CD4-positive, alpha-beta T cell treated with Interleukin-4 for 4 hours (primary cell): ENCODE measurements around the gene COMT.
"Not testable (repeated sequence)": the region's sequence is repeated elsewhere in the genome, so short reads cannot be mapped to it uniquely, and the experiment has no call there.

Experiments
- DNase-seq: peaks from one replicate; pipeline ENCODE4 v3.0.0-alpha.2; 2020

The COMT gene

GRCh38 chr22:19929586-19930550 lies 11.7 kb upstream of the COMT start:
- no peak for DNase-seq

- no peak for DNase-seq
These were observed 10.8 kb upstream of the COMT start for GRCh38 chr22:19930551-19931486.

DNA sequence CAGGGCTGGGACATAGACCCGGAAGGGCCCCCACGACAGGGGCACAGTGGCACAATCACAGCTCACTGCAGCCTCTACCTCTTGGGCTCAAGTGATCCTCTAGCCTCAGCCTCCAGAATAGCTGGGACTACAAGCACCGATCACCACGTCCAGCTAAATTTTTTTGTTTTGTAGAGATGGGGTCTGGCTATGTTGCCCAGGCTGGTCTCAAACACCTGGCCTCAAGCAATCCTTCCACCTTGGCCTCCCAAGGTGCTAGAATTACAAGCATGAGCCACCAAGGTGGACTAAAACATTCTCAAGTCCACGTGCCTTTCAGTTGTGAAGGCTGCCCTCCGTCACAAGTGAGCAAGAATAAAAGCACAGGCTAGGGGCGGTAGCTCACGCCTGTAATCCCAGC lies 10.1 kb upstream of the COMT start:
- DNase-seq, result no peak

DNA sequence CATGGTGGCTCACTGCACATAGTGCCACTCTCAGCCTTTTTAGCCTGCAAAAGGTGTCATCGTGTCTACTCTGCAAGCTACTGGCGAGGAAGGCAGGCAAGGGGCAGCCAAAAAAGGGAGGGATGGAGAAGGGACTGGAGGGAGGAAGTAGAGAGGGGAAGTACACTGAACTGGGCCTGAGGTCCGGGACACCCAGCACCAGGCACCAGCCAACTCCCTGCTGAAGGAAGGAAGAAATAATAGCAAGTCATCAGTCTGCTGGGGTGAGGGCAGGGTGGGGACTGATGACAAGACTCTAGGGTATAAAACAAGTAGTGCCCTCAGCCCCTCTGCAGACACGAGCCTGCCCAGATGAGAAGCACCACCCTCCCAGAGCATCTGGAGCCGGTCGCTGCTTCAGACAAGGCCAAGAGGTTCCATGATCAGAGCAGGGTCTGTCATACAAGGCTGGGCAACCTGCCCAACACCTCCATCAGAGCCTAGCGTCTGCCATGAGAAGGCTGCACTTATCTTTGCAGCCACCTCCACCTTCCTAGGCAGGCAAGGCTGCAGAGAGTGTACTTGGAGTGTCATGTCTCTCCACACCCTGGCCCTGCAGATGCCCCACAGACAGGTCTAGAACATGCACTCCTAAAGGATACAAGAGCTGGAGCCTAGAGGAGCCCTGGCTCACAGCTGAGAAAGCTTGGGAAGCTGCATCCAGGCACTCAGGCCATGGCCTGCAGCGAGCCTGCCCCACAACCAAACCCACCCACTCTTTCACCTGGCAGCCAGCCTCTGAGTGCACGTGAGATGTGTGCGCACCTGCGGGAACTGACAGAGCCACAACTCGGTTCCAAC lies 9.0 kb upstream of the COMT start:
- no peak for DNase-seq

DNA sequence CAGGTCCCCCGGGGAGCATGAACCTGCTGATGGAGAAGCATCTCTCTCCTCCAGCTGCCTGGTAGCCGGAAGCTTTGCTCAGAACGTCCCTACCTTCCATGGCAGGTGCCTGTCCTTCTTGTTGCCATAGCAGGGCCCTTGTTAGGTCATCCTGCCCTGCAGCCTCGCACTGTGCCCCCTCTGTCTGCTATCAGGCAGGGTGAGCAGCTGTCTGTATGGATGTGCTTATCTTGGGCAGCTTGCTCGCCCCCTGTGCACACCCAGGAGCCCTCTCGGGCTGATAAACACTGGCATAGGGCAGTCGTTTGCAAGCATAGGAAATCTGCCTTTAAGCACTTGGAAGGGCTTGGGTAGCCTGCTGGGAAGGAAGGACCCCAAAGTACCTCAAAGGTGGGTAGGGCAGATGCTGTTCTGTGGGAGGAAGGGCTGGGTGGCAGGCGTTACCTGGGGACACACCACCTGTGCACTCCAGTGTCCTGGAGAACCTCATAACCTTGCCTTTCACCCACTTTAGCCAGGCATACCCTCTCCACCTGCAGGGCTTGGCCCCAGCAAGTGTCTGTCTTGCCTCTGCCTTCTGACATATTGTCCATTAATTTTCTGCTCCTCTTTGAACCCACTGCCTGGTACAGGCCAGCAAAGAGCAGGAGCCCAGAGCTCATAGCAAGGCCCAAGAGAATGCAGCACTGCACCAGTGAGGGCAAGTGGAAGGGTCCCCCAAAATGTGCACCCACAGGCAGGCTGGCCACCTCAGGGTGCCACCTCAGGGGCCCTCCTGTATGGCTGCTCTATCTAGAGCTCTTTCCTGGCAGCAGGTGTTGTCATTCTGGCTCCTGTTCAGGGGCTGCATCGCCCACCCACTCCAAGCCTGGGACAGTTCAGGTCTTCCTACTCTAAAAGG lies 8.0 kb upstream of the COMT start:
- DNase-seq, result no peak

- not testable (repeated sequence) for DNase-seq
These were observed 6.4 kb upstream of the COMT start for GRCh38 chr22:19935123-19935718.

DNA sequence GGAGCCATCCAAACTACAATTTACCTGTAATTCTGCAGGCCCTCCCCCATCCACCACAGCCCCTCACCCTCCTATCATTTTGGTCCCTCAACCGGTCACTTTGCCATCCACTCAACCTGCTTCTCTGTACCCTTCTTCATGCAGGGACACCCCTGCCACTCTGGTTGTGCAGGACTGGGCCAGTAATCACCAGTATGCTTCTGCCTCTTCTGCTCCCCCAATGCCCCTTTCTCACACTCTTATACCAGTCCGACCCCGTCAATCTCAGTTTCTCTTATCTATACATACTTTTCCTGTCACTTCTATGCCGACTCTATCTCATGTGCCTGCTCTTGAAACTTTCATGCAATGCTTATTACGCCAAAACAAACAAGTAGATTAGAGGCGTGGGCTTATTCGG lies 5.1 kb upstream of the COMT start:
- no peak for DNase-seq

- no peak for DNase-seq
These were observed 3.7 kb upstream of the COMT start for GRCh38 chr22:19937616-19938473.

- DNase-seq, result no peak
These were observed 822 bp upstream of the COMT start for GRCh38 chr22:19940536-19941364.

DNA sequence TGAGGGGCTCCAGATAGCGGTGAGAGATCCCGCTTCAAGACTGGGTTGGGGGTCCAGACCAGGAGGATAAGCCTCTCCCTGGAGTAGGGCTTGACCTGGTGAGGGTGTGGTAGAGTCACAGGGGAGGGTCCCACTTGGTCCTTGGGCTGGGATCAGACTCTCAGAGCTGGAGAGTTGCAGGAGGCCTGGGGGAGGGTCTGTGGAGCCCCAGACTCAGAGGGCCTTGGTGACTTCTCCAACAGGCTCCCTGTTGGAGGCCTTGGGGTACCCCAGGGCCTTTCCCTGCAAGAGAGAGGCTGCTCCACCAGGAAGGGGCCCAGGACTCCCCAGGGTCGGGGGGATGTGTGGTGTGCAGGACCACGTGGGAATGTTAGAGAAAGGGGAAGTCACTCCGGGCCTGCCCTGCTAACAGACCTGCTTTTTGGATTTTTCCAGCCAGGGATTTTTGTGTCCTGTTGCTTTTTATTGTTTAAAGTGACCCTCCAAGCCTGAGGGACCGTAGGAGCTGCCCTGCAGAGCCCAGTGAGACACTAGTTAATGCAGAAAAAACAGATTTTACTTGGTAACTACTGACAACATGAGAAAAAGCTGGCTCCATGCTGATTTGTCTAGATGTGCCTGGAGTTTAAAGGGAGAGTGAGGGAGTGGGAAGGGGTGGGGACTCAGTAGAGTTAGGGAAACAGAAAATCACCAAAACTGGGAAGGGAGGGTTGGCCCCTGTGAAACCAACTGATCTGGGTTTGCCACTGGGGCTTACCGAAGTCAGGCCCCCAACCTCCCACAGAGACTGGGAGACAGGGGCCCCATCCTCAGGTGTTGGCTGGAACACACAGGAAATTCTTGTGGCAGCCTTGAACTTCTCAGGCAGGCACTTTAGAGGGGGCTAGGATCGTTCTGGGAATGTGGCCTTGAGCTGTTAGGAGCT lies 847 bp downstream of the COMT start:
- no peak for DNase-seq

DNA sequence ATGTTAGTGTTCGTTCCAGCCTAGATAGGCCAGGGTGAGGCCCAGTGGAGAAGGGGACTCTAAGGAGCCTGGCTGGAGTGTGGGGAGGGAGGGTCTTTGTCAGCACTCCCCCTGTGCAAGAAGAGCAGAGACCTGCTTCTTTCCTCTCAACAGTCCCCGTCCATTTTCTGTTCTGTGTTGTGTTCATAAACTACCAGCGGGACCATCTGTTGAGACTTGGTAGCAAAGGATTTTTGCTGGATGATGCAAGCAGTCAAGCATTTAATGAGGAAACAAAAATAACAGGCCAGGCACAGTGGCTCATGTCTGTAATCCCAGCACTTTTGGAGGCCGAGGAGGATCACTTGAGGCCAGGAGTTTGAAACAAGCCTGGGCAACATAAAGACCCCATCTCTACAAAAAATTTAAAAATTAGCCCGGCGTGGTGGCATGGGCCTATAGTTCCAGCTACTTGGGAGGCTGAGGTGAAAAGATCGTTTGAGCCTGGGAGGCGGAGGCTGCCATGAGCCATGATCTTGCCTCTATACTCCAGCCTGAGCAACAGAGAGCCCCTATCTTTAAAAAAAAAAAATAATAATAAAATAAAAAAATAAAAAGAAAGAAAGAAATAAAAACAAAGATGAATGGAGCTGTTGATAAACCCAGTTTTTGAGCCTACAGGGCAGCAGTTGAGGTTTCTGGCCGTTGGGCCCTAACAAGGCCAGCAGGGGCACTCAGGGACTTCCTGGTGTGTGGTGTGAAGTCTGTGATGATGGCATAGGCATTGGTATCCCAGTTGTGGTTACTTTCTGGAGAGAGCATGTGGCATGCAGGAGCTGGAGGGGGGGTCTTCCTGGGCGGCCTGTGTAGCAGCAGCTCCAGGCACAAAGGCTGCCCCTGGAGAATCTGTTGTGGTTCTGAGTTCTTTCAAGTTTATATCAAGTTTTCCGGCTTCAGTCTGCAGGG lies 1.8 kb downstream of the COMT start:
- no peak for DNase-seq

DNA sequence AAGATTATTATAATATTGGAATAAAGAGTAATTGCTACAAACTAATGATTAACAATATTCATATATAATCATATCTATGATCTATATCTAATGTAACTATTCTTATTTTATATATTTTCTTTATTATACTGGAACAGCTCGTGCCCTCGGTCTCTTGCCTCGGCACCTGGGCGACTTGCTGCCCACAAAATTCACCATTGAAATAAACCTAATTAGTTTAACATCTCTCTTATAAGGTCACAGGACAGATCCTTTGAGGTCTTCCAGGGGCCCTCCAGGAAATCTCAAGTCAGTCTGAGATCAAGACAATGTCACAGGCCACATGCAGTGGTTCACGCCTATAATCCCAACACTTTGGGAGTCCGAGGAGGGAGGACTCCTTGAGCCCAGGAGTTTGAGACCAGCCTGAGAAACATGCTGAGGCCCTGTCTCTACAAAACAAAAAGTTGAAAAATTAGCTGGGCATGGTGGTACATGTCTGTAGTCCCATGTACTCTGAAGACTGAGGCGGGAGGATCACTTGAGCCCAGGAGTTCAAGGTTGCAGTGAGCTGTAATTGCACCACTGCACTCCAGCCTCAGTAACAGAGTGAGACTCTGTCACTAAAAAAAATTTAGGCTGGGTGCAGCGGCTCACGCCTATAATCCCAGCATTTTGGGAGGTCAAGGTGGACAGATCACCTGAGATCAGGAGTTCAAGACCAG lies 6.6 kb downstream of the COMT start:
- DNase-seq, result no peak

DNA sequence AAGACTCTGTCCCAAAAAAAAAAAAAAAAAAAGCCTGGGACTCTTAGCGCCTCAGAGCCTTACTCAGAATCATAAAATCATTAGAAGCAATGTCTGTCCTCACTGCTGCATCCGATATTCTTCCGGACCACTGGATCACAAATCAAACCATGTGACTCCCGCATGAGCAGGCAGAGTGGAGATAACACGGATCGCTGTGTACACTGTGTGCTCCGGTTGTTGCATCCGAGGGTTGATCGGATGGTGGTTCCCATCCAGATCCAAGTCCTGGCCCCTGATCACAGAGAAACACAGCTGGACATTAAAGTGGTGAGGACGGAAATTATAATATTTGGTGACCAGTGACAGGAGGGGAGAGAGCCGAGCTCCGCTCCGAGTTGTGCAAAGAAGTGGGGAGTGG lies 9.8 kb downstream of the COMT start:
- DNase-seq, result no peak

DNA sequence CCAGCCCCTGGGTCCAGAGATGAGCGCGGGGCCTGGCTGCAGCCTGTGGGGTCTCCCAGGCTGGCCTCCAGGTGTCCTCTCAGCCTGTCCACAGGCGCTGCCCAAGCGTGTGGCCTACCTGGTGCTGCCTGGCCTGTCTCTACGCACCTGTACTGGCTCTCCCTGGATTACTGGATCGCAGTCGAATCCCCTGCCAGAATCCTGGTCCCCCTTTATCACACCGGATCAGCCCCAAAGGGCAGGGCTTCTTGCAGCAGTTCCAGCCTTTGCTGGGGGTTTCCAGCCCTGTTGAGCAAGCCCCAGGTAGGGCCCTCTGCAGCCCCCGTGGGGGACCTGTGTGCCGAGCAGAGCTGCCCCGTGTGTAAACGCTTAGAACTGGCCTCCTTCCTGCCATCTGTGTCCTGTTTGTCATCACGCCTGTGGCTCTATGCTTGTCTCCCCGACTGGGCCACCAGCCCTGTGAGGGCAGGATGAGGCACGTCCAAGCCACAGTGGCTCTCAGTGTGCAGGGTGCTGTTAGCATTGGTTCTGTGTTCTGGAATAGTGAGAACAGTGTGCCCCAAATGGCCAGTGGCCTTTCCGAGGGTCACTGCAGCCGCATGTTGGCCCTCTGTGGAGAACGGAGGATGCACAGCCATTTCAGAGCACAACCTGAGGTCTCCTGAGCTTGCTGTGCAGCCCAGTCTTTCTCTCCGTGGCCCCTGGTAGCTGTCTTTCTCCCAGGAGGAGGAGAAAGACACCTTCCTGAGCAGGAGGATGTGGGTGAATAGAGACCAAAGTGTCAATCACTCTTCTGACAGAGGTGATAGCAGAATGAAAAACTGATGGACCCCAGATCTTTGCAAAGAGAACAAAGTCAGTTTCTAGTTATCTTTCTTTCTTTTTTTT lies 13.9 kb downstream of the COMT start:
- DNase-seq, result no peak

- DNase-seq, result no peak
These were observed 15.9 kb downstream of the COMT start for GRCh38 chr22:19957445-19957844.
